Measurements from ENCODE around the gene FARS2. TPM values are rescaled to one million over a fixed set of nuclear protein-coding genes. Genes with fewer than 3 reads are reported as not detected.

The FARS2 gene
- total RNA-seq, 1 experiment from 2014 or later = 13.8 TPM

- intact Hi-C loops (cut with micrococcal nuclease) = no loop called here
- no TSS peak for BruUV-seq (replicated peaks)
Observed at GRCh38 chr6:5679270-5679669, 418.0 kb downstream of the FARS2 start.

GRCh38 chr6:5679691-5680090 lies 418.4 kb downstream of the FARS2 start:
- Histone ChIP-seq H3K9me2 (ENCODE audit: insufficient read depth) (no peaks in the 10 kb centered on the region), H3K27me3 (ENCODE audit: insufficient read depth, low read length) (no peaks in the 10 kb centered on the region), H3K27ac (ENCODE audit: low read depth, low read length) (no peak overlapping the region), H2AFZ (ENCODE audit: low read depth, low read length, poor library complexity, severe bottlenecking) (no peak overlapping the region), H3K79me2 (ENCODE audit: insufficient read depth, low read length) (no peaks in the 10 kb centered on the region), H3K4me2 (ENCODE audit: low read length) (no peak overlapping the region), H3K9ac (ENCODE audit: low read length) (no peak overlapping the region), H3K4me1 (ENCODE audit: control insufficient read depth in 1 of 2, insufficient read depth in 2 of 2, low read length in 2 of 2) (no peaks in the 10 kb centered on the region), H3K9me3 (ENCODE audit: control insufficient read depth in 1 of 2, insufficient read depth in 1 of 2, low read depth in 1 of 2, low read length in 2 of 2) (no peaks in the 10 kb centered on the region), H4K20me1 (ENCODE audit: insufficient read depth) (no peaks in the 10 kb centered on the region; the same call in 1 of the 2 replicates), H3K4me3 (replicated peaks in 1 of 2; ENCODE audit: low read depth in 1 of 2, low read length in 2 of 2) (no peak overlapping the region), H3K36me3 (ENCODE audit: control insufficient read depth in 1 of 2, insufficient read depth in 2 of 2, low read length in 2 of 2) (no peaks in the 10 kb centered on the region)
- intact Hi-C loops (cut with micrococcal nuclease) = no loop called here
- DNase-seq (ENCODE audit: low read depth, low spot score) (no peak), ATAC-seq (no peak)
- ChIA-PET POLR2A (no interaction called here), RAD21 (ENCODE audit: low non-redundant PET in 1 of 2, low total read pairs in 2 of 2, uncharacterized antibody in 2 of 2, unreplicated experiment in 2 of 2) (no interaction called here), CTCF (no interaction called here)
- TF ChIP-seq POLR2A (IDR thresholded peaks at IDR 0.05; ENCODE audit: borderline replicate concordance, extremely low read depth, insufficient read depth, insufficient read length) (no peak), CEBPB (IDR thresholded peaks at IDR 0.05; ENCODE audit: low read depth) (no peak), ZNF274 (IDR thresholded peaks at IDR 0.05; ENCODE audit: low read depth, low read length) (no peak), EGR1 (IDR thresholded peaks at IDR 0.05; ENCODE audit: low read depth) (no peak), YY1 (IDR thresholded peaks at IDR 0.05; ENCODE audit: extremely low read depth, insufficient replicate concordance, low read depth, low read length) (no peak), EZH2phosphoT487 (IDR thresholded peaks at IDR 0.05; ENCODE audit: borderline replicate concordance) (no peak), TCF7L2 (IDR thresholded peaks at IDR 0.05; ENCODE audit: borderline replicate concordance, extremely low read depth, insufficient read depth, insufficient read length) (no peak), SIN3A (IDR thresholded peaks at IDR 0.05; ENCODE audit: low read depth) (no peak), JUND (IDR thresholded peaks at IDR 0.05) (no peak), SRF (IDR thresholded peaks at IDR 0.05; ENCODE audit: low read depth) (no peak), CTCF (IDR thresholded peaks at IDR 0.05 in 2 of 3, conservative IDR thresholded peaks at IDR 0.05 in 1 of 3; ENCODE audit: borderline replicate concordance in 1 of 3, insufficient read depth in 1 of 3, low read depth in 2 of 3, low read length in 2 of 3) (no peak)
- BruUV-seq (replicated peaks) = no TSS peak

More at GRCh38 chr6:5679270-5679669, 418.0 kb downstream of the FARS2 start:
- ATAC-seq (no peak), DNase-seq (ENCODE audit: low read depth, low spot score) (no peak)
- Histone ChIP-seq H3K36me3 (ENCODE audit: control insufficient read depth in 1 of 2, insufficient read depth in 2 of 2, low read length in 2 of 2) (no peaks in the 10 kb centered on the region), H3K4me2 (ENCODE audit: low read length) (no peak overlapping the region), H3K9me2 (ENCODE audit: insufficient read depth) (no peaks in the 10 kb centered on the region), H3K79me2 (ENCODE audit: insufficient read depth, low read length) (no peaks in the 10 kb centered on the region), H3K4me1 (ENCODE audit: control insufficient read depth in 1 of 2, insufficient read depth in 2 of 2, low read length in 2 of 2) (no peaks in the 10 kb centered on the region), H4K20me1 (ENCODE audit: insufficient read depth) (peaks cover under 1% of the 10 kb centered on the region; the same call in 1 of the 2 replicates), H3K4me3 (replicated peaks in 1 of 2; ENCODE audit: low read depth in 1 of 2, low read length in 2 of 2) (no peak overlapping the region), H3K27ac (ENCODE audit: low read depth, low read length) (no peak overlapping the region), H3K27me3 (ENCODE audit: insufficient read depth, low read length) (no peaks in the 10 kb centered on the region), H2AFZ (ENCODE audit: low read depth, low read length, poor library complexity, severe bottlenecking) (no peak overlapping the region), H3K9me3 (ENCODE audit: control insufficient read depth in 1 of 2, insufficient read depth in 1 of 2, low read depth in 1 of 2, low read length in 2 of 2) (no peaks in the 10 kb centered on the region), H3K9ac (ENCODE audit: low read length) (no peak overlapping the region)
- ChIA-PET RAD21 (ENCODE audit: low non-redundant PET in 1 of 2, low total read pairs in 2 of 2, uncharacterized antibody in 2 of 2, unreplicated experiment in 2 of 2) (no interaction called here), CTCF (no interaction called here), POLR2A (no interaction called here)
- TF ChIP-seq EGR1 (IDR thresholded peaks at IDR 0.05; ENCODE audit: low read depth) = no peak

All from HCT116 (cell line).